Duodenal mucosa (tissue), 2 donors: ENCODE data around the gene WBP2NL.
"Not testable (repeated sequence)": the region's sequence is repeated elsewhere in the genome, so short reads cannot be mapped to it uniquely, and the experiment has no call there.

Experiments
- H3K27ac ChIP-seq: one replicate; pipeline ENCODE4 v1.7.0; 2013; ENCODE audit warnings: low read depth, low read length
- H3K27me3 ChIP-seq, 2 donors: one replicate each; pipeline ENCODE4 v1.7.0; 2013; ENCODE audit warnings: low read length in 2 of 2, control low read depth in 1 of 2; ENCODE audit not compliant: insufficient read depth in 2 of 2, control insufficient read depth in 1 of 2
- H3K36me3 ChIP-seq, 2 donors: one replicate each; pipeline ENCODE4 v1.7.0; 2013; ENCODE audit warnings: low read length in 2 of 2, control low read depth in 1 of 2; ENCODE audit not compliant: insufficient read depth in 2 of 2, control insufficient read depth in 1 of 2
- H3K4me1 ChIP-seq, 2 donors: one replicate each; pipeline ENCODE4 v1.7.0; 2013; ENCODE audit warnings: low read length in 2 of 2, control low read depth in 1 of 2; ENCODE audit not compliant: insufficient read depth in 2 of 2, control insufficient read depth in 1 of 2
- H3K4me3 ChIP-seq, 2 donors: one replicate each; pipeline ENCODE4 v1.7.0; 2013; ENCODE audit warnings: low read length in 2 of 2, low read depth in 1 of 2
- H3K9ac ChIP-seq, 2 donors: one replicate each; pipeline ENCODE4 v1.7.0; 2013; ENCODE audit warnings: low read length in 2 of 2, low read depth in 1 of 2
- H3K9me3 ChIP-seq, 2 donors: one replicate each; pipeline ENCODE4 v1.7.0; 2013; ENCODE audit warnings: low read length in 2 of 2, control low read depth in 1 of 2; ENCODE audit not compliant: control insufficient read depth in 1 of 2

Gene WBP2NL, protein sequence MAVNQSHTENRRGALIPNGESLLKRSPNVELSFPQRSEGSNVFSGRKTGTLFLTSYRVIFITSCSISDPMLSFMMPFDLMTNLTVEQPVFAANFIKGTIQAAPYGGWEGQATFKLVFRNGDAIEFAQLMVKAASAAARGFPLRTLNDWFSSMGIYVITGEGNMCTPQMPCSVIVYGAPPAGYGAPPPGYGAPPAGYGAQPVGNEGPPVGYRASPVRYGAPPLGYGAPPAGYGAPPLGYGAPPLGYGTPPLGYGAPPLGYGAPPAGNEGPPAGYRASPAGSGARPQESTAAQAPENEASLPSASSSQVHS

DNA sequence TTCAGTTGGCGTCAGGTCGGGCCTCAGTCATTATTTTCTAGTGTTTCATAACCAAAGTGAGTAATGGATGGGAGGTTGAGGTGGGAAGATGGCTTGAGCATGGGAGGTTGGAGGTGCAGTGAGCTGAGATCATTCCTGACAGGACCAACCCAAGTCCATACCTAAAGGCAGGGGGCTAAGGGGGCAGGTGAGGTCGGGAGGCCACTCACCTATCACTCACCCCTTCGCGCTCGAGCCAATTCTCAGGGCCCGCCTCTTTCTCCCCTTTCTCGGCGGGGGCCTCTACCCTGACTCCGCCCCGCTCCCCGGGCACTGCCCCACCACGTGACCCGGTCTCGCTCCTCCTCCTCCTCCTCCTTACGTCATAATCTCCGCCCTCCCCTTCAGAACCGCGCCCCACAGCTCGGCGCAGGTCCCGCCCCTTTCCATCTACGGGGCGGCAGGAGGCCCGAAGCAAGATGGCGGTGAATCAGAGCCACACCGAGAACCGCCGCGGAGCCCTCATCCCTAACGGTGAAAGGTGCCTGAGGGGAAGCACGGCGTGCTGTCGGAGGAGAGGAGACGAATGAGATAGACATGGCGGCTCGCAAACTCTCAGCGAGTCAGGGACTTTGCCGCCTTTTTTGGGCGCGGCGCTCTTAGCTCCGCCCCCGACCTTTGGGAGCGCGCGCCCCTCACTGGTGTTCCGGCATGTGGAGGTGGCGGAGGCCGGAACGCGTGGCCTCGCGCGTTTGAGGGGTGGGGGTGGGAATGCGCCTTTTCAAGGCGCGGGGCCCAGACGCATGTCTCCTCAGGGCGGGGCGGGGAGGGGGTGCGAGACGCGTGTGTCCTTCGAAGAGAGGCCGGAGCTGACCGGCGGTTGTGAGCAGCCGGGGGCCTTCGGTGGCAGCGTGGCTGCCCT is at the start of gene WBP2NL:
Gene WBP2NL, plus strand, starts transcription at position 428 of the 901 bp plus-strand sequence. Its CDS starts 31 bp downstream, at position 459.
- H3K27ac ChIP-seq = no peak within 1 kb of the TSS
- peak within 1 kb of the TSS; percentile 82 to 85 for H3K4me3 ChIP-seq
- peaks cover 0 to 6% of the 10 kb centered on the region in 2 donors for H3K36me3 ChIP-seq
- H3K4me1 ChIP-seq = peaks cover 6 to 8% of the 10 kb centered on the region in 2 donors
- H3K9me3 ChIP-seq = no peaks in the 10 kb centered on the region
- H3K27me3 ChIP-seq = no peaks in the 10 kb centered on the region
- H3K9ac ChIP-seq = peak within 1 kb of the TSS; percentile 52 to 63

DNA sequence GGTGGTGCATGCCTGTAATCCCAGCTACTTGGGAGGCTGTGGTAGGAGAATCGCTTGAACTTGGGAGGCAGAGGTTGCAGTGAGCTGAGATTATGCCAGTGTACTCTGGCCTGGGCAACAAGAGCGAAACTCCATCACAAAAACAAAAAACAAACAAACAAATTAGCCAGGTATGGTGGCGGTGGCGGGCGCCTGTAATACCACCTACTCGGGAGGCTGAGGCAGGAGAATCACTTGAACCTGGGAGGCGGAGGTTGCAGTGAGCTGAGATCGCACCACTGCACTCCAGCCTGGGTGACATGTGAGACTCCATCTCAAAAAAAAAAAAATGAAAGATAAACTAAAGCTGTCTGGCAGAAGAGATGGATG is 49.7 kb upstream of the WBP2NL start:
- H3K9me3 ChIP-seq, H3K4me3 ChIP-seq, H3K9ac ChIP-seq, H3K27me3 ChIP-seq, H3K36me3 ChIP-seq, H3K27ac ChIP-seq: not testable (repeated sequence)
- peaks cover 12 to 15% of the 10 kb centered on the region in 2 donors for H3K4me1 ChIP-seq

DNA sequence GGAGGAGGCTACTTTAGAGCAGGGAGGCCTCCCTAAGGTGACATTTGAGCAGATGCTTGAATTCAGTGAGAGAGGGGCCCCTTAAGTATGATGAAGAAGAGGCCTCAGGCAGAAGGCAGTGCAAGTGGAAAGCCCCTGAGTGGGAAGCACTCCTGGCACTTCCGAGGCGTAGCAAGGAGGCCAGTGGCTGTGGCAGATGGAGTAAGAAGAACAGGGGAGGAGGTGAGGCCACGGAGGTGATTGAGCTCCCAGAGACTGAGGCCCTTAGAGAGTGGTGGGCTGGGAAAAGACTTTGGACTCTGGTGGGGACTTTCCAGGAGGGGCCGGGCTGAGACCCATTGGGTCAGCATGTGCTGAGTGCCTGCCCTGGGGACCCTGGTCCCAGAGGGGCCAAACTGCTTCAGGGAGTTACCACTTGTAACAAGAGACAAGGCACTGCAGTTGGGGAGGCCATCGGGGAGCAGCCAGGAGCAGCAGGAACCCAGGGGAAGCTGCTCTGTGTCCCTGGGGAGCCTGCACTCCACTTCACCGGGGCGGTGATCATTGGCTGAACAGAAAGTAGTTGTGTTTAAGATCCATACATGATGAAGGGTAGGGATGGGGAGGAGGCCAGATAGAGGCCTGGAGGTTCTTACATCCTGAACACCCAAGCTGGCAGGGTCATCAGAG is 49.2 kb upstream of the WBP2NL start:
- H3K4me3 ChIP-seq = no peak overlapping the region
- H3K9ac ChIP-seq = no peak overlapping the region
- no peaks in the 10 kb centered on the region for H3K9me3 ChIP-seq
- peaks cover 10 to 15% of the 10 kb centered on the region in 2 donors for H3K4me1 ChIP-seq
- H3K27ac ChIP-seq = no peak overlapping the region
- no peaks in the 10 kb centered on the region for H3K27me3 ChIP-seq
- H3K36me3 ChIP-seq = no peaks in the 10 kb centered on the region

DNA sequence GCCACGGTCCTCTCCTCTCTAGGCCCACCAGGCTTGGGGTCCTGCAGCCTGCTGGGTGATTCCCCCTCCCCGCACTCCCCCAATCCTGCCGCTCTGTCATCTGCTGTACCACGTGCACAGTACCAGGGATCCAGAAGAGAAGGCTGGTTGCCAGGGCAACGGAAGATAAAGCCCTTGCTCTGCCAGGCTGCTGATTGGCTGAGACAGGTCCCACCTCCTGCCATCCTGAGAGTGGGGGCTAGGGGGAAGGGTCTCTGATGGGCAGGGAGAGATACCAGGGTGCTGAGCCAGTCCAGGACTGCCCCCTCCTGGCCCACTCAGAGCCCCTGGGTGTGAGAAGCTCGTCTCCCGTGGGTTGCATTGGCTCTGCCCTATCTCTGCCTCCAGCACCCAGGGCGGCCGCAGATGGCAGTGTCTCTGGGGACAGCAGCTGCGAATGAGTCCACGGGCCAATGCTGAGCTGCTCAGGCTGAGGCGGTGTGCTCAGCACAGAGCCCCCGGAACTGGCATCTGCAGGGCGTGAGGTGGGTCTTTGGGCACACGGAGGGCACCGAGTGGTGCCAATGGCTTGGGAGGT is 46.6 kb upstream of the WBP2NL start, which contains the start of gene SMIM45:
Gene SMIM45, plus strand, starts transcription at position 253 of the 577 bp plus-strand sequence.
- H3K9ac ChIP-seq = no peak within 1 kb of the TSS
- no peak within 1 kb of the TSS for H3K27ac ChIP-seq
- H3K36me3 ChIP-seq = no peaks in the 10 kb centered on the region
- no peaks in the 10 kb centered on the region for H3K27me3 ChIP-seq
- peaks cover 0 to 4% of the 10 kb centered on the region in 2 donors for H3K4me1 ChIP-seq
- H3K4me3 ChIP-seq = no peak within 1 kb of the TSS
- no peaks in the 10 kb centered on the region for H3K9me3 ChIP-seq

DNA sequence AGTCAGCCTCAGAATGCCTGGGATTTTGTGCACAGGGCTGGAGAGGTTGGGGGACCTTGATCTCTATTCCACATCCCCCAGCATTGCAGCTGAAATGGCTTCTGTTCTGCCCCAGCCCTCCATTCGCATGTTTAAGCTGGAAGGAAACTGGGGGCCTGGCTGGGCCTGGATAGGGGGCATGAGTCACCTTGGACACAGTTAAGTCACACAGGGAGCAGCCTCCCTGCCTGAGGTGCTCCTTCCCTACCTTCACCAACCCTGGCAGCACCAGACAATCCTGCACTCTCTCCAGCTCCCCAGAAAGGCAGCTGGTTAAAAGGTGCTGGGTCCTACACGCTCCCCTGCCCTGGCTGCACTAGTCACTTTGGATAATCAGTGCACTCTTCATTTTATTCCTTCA is 45.9 kb upstream of the WBP2NL start:
- no peak overlapping the region for H3K9ac ChIP-seq
- H3K4me3 ChIP-seq = no peak overlapping the region
- H3K4me1 ChIP-seq = no peaks in the 10 kb centered on the region
- no peaks in the 10 kb centered on the region for H3K36me3 ChIP-seq
- no peaks in the 10 kb centered on the region for H3K27me3 ChIP-seq
- H3K27ac ChIP-seq = no peak overlapping the region
- H3K9me3 ChIP-seq = no peaks in the 10 kb centered on the region

DNA sequence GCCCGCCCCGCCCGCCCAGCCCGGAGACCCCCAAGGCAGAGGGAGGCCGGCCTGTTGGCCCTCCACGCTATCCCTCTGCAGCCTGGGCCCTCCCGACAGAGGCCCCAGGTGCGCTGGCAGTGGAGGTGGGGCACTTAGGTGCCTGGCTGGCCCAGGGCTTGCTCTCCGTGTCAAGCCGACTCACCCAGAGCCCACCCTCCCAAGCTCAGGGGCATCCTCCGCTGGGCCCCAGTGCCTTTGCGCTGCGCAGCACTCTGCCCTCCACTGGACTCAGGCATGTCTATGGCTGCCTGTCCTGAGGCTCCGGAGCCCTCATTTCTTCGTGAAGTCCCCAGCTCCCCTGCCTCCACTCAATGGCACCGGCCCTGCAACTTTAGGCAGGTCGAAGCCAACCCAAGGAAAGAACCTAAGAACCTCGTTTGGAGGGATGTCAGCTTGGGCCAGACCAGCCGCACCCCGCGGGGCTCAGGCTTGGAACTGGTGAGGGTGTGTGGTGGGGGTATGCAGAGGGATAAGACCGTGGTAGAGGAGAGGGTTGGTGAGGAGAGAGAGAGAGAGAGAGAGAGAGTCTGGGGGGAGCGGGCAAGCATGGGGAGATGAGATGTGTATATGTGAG is 40.5 kb upstream of the WBP2NL start:
- Histone ChIP-seq H3K36me3 (no peaks in the 10 kb centered on the region), H3K27me3 (no peaks in the 10 kb centered on the region), H3K4me3 (no peak overlapping the region), H3K4me1 (peaks cover 0 to 2% of the 10 kb centered on the region in 2 donors), H3K27ac (no peak overlapping the region), H3K9me3 (no peaks in the 10 kb centered on the region), H3K9ac (no peak overlapping the region)

DNA sequence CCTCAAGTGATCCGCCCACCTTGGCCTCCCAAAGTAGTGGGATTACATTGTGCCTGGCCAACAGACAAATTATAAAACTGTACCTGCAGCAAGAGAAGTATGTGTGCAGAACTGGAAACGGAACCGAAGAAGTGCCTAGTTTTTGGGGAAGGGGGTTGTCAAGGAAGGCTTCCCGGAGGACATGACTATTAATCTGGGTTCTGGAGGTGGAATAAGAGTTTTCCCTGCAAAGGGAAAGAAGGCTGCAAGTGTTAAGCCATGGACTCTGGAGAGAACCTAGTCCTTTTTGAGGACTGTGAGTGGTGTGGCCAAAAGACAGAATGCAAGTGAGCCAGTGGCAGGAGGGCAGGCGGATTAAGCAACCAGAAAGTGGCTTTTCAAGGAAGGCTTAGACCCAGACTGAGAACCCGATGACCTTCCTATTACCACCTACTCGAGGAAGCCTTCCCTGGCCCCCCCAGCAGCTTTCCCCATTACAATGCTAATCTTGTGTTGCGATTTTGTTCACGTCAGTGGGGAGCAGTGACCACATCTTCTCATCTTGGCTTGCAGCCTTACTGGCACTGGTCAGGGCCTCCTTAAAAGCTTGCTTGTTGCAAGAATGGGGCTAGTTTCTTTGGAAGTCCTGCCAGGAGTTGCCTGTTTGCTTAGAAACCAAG is 35.0 kb upstream of the WBP2NL start:
- H3K9me3 ChIP-seq = no peaks in the 10 kb centered on the region

DNA sequence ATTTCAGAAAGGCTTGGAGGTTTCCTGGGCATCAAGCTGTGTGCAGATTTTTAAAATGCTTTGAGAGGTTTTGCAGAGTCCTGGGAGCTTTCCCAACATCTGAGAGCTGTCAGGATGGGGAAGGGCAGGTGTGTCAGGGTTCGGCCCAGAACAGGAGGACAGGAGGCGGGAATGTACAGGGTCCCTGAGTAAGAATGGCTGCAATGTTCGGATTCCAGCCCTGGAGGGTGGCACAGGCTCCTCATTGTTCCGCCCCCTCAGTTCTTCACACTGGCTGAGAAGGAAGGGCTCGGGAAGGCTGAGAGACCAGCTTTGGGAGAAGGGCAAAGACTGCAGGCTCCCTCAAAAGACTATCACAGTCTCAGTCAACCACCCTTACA is 34.5 kb upstream of the WBP2NL start:
- Histone ChIP-seq H3K27ac (no peak overlapping the region), H3K9me3 (no peaks in the 10 kb centered on the region), H3K9ac (no peak overlapping the region), H3K4me3 (no peak overlapping the region), H3K4me1 (no peaks in the 10 kb centered on the region), H3K36me3 (no peaks in the 10 kb centered on the region), H3K27me3 (no peaks in the 10 kb centered on the region)

More for the DNA sequence above, 35.0 kb upstream of the WBP2NL start:
- Histone ChIP-seq H3K36me3 (no peaks in the 10 kb centered on the region), H3K9ac (no peak overlapping the region), H3K4me3 (no peak overlapping the region), H3K4me1 (no peaks in the 10 kb centered on the region), H3K27me3 (no peaks in the 10 kb centered on the region), H3K27ac (no peak overlapping the region)

DNA sequence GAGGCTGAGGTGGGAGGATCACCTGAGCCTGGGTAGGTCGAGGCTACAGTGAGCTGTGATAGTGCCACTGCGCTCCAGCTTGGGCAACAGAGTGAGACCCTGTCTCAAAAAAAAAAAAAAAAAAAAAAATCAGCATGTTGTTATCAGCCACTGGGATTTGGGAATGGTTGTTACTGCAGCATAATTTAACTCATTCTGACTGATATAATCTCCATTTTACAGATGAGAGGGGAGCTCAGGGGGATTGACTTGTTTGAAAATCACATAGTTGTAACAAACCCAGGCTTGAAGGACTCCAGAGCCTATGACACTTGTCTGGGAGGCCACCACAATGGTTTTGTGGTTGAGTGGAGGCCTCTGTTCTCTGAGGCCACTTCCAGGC is 32.4 kb upstream of the WBP2NL start:
- H3K27me3 ChIP-seq = no peaks in the 10 kb centered on the region
- no peak overlapping the region for H3K27ac ChIP-seq
- H3K4me1 ChIP-seq = no peaks in the 10 kb centered on the region
- no peak overlapping the region for H3K9ac ChIP-seq
- H3K36me3 ChIP-seq = no peaks in the 10 kb centered on the region
- H3K9me3 ChIP-seq = no peaks in the 10 kb centered on the region
- no peak overlapping the region for H3K4me3 ChIP-seq
